ENCODE measurements around the gene BUD13. TPM values are rescaled to one million over a fixed set of nuclear protein-coding genes. Genes with fewer than 3 reads are reported as not detected.

BUD13 gene
- total RNA-seq, 2 donors from 2014 or later = 22.3 to 29.1 TPM

GRCh38 chr11:116731097-116731761 is 41.6 kb downstream of the BUD13 start:
- Mint-ChIP-seq H3K4me3 (no peak overlapping the region), H3K36me3 (ENCODE audit: low read depth) (no peaks in the 10 kb centered on the region), H3K9me3 (no peaks in the 10 kb centered on the region), H3K27ac (no peak overlapping the region), H3K4me1 (peaks cover 9% of the 10 kb centered on the region), H3K27me3 (ENCODE audit: insufficient read depth) (peaks cover 16% of the 10 kb centered on the region)
- H3K9ac ChIP-seq (ENCODE audit: extremely low read depth, low read length, poor library complexity, severe bottlenecking) = no peak overlapping the region
- H3K4me1 ChIP-seq (ENCODE audit: control insufficient read depth, insufficient read depth, low read length) = no peaks in the 10 kb centered on the region
- H3K36me3 ChIP-seq (ENCODE audit: control insufficient read depth, insufficient read depth, low read length) = no peaks in the 10 kb centered on the region
- no peak overlapping the region for H3K27ac ChIP-seq (ENCODE audit: low read depth, low read length)
- H3K27me3 ChIP-seq (ENCODE audit: control insufficient read depth, insufficient read depth, low read length, poor library complexity, severe bottlenecking) = no peaks in the 10 kb centered on the region
- 35 to 60% methylated on average over 5 to 11 of the region's 11 CpGs for WGBS, 2 experiments (ENCODE audit: insufficient coverage in 1 of 2, insufficient read length in 1 of 2)
- H3K4me3 ChIP-seq (ENCODE audit: low read length) = no peak overlapping the region
- peak; percentile 42 for TF ChIP-seq CTCF (conservative IDR thresholded peaks at IDR 0.05)
- no peaks in the 10 kb centered on the region for H3K9me3 ChIP-seq (ENCODE audit: control insufficient read depth, low read length)
- DNase-seq = peak; percentile 85

- Histone ChIP-seq H3K27ac (ENCODE audit: low read depth, low read length) (no peak overlapping the region), H3K27me3 (ENCODE audit: control insufficient read depth, insufficient read depth, low read length, poor library complexity, severe bottlenecking) (no peaks in the 10 kb centered on the region), H3K9me3 (ENCODE audit: control insufficient read depth, low read length) (no peaks in the 10 kb centered on the region), H3K9ac (ENCODE audit: extremely low read depth, low read length, poor library complexity, severe bottlenecking) (no peak overlapping the region), H3K4me3 (ENCODE audit: low read length) (no peak overlapping the region), H3K36me3 (ENCODE audit: control insufficient read depth, insufficient read depth, low read length) (no peaks in the 10 kb centered on the region), H3K4me1 (ENCODE audit: control insufficient read depth, insufficient read depth, low read length) (no peaks in the 10 kb centered on the region)
- TF ChIP-seq CTCF (conservative IDR thresholded peaks at IDR 0.05) = no peak
- H3K4me1 Mint-ChIP-seq = peaks cover 9% of the 10 kb centered on the region
- H3K27me3 Mint-ChIP-seq (ENCODE audit: insufficient read depth) = peaks cover 16% of the 10 kb centered on the region
- 96% methylated on average over 5 of the region's 6 CpGs; no CpG with 5 or more reads in 1 of the 2 experiments for WGBS, 2 experiments (ENCODE audit: insufficient coverage in 1 of 2, insufficient read length in 1 of 2)
- no peaks in the 10 kb centered on the region for H3K36me3 Mint-ChIP-seq (ENCODE audit: low read depth)
- no peaks in the 10 kb centered on the region for H3K9me3 Mint-ChIP-seq
- no peak overlapping the region for H3K4me3 Mint-ChIP-seq
- H3K27ac Mint-ChIP-seq = no peak overlapping the region
- peak; percentile 40 for DNase-seq
Observed at GRCh38 chr11:116730601-116731000, 42.2 kb downstream of the BUD13 start.

GRCh38 chr11:116730241-116730561 is 42.6 kb downstream of the BUD13 start:
- 93% methylated on average over 10 of the region's 10 CpGs; no CpG with 5 or more reads in 1 of the 2 experiments for WGBS, 2 experiments (ENCODE audit: insufficient coverage in 1 of 2, insufficient read length in 1 of 2)
- no peak overlapping the region for H3K27ac Mint-ChIP-seq
- H3K27me3 Mint-ChIP-seq (ENCODE audit: insufficient read depth) = peaks cover 16% of the 10 kb centered on the region
- H3K36me3 Mint-ChIP-seq (ENCODE audit: low read depth) = no peaks in the 10 kb centered on the region
- H3K9me3 Mint-ChIP-seq = no peaks in the 10 kb centered on the region
- Histone ChIP-seq H3K27me3 (ENCODE audit: control insufficient read depth, insufficient read depth, low read length, poor library complexity, severe bottlenecking) (no peaks in the 10 kb centered on the region), H3K9me3 (ENCODE audit: control insufficient read depth, low read length) (no peaks in the 10 kb centered on the region), H3K4me1 (ENCODE audit: control insufficient read depth, insufficient read depth, low read length) (no peaks in the 10 kb centered on the region), H3K36me3 (ENCODE audit: control insufficient read depth, insufficient read depth, low read length) (no peaks in the 10 kb centered on the region), H3K4me3 (ENCODE audit: low read length) (no peak overlapping the region), H3K27ac (ENCODE audit: low read depth, low read length) (no peak overlapping the region), H3K9ac (ENCODE audit: extremely low read depth, low read length, poor library complexity, severe bottlenecking) (no peak overlapping the region)
- H3K4me3 Mint-ChIP-seq = no peak overlapping the region
- H3K4me1 Mint-ChIP-seq = peaks cover 9% of the 10 kb centered on the region
- TF ChIP-seq CTCF (conservative IDR thresholded peaks at IDR 0.05) = no peak
- no peak for DNase-seq
